ENCODE results near the gene PLEKHA8.
A peak's percentile ranks its signal among the peaks of the same experiment; 100 is the strongest.

The PLEKHA8 gene

GRCh38 chr7:30160329-30160728 is 132.1 kb downstream of the PLEKHA8 start:
- no peaks in the 10 kb centered on the region for H3K36me3 ChIP-seq (ENCODE audit: control insufficient read depth in 1 of 2, insufficient read depth in 2 of 2, low read length in 2 of 2)
- no peaks in the 10 kb centered on the region for H3K9me3 ChIP-seq (ENCODE audit: insufficient read depth, low read depth, low read length)
- H3K79me2 ChIP-seq (ENCODE audit: control insufficient read depth, insufficient read depth, low read length, poor library complexity), result no peaks in the 10 kb centered on the region
- no peak overlapping the region for H2BK12ac ChIP-seq (ENCODE audit: low read length)
- H3K27ac ChIP-seq (ENCODE audit: low read depth, low read length), result no peak overlapping the region
- H2AK5ac ChIP-seq (ENCODE audit: low read length), result no peak overlapping the region
- peaks cover 5 to 7% of the 10 kb centered on the region in 2 experiments for H3K4me1 ChIP-seq (ENCODE audit: control insufficient read depth in 1 of 2, insufficient read depth in 2 of 2, low read length in 2 of 2)
- no peak overlapping the region for H2BK5ac ChIP-seq (ENCODE audit: low read depth, low read length, poor library complexity)
- no peak overlapping the region for H4K91ac ChIP-seq (ENCODE audit: low read depth, low read length)
- H2BK120ac ChIP-seq (ENCODE audit: insufficient read depth, low read length, poor library complexity), result no peak overlapping the region
- no peak overlapping the region for H3K4me3 ChIP-seq (ENCODE audit: low read depth, low read length)
- no peak overlapping the region for H3K23ac ChIP-seq (ENCODE audit: low read length)
- H4K12ac ChIP-seq (ENCODE audit: low read depth, low read length), result no peak overlapping the region
- no peak overlapping the region for H3K4me2 ChIP-seq (ENCODE audit: low read length)
- no peak overlapping the region for H3K18ac ChIP-seq (ENCODE audit: low read length)
- no peak overlapping the region for H3K9ac ChIP-seq (ENCODE audit: low read length)
- H3K14ac ChIP-seq (ENCODE audit: low read length), result no peak overlapping the region
- H3K79me1 ChIP-seq (ENCODE audit: low read length), result peaks cover 3% of the 10 kb centered on the region
- DNase-seq, result no peak
- H4K8ac ChIP-seq (ENCODE audit: low read depth, low read length), result no peak overlapping the region
- H3K4ac ChIP-seq (ENCODE audit: low read depth, low read length), result no peak overlapping the region
- no peaks in the 10 kb centered on the region for H3K27me3 ChIP-seq (ENCODE audit: insufficient read depth, low read length)
- 100% methylated on average over 1 of the region's 2 CpGs for WGBS (ENCODE audit: extremely low coverage, insufficient coverage, insufficient read length)
- no peak overlapping the region for H2AFZ ChIP-seq (ENCODE audit: insufficient read depth, low read length, poor library complexity)

GRCh38 chr7:30162133-30162532 is 133.9 kb downstream of the PLEKHA8 start:
- Histone ChIP-seq H4K8ac (ENCODE audit: low read depth, low read length) (no peak overlapping the region), H3K9me3 (ENCODE audit: insufficient read depth, low read depth, low read length) (no peaks in the 10 kb centered on the region), H3K9ac (ENCODE audit: low read length) (no peak overlapping the region), H3K27me3 (ENCODE audit: insufficient read depth, low read length) (no peaks in the 10 kb centered on the region), H4K91ac (ENCODE audit: low read depth, low read length) (no peak overlapping the region), H2BK5ac (ENCODE audit: low read depth, low read length, poor library complexity) (no peak overlapping the region), H3K4me2 (ENCODE audit: low read length) (no peak overlapping the region), H2AK5ac (ENCODE audit: low read length) (no peak overlapping the region), H3K14ac (ENCODE audit: low read length) (no peak overlapping the region), H4K12ac (ENCODE audit: low read depth, low read length) (no peak overlapping the region), H3K18ac (ENCODE audit: low read length) (no peak overlapping the region), H2BK12ac (ENCODE audit: low read length) (no peak overlapping the region), H3K4ac (ENCODE audit: low read depth, low read length) (no peak overlapping the region), H3K4me3 (ENCODE audit: low read depth, low read length) (no peak overlapping the region), H3K79me1 (ENCODE audit: low read length) (peaks cover 11% of the 10 kb centered on the region), H3K4me1 (ENCODE audit: control insufficient read depth in 1 of 2, insufficient read depth in 2 of 2, low read length in 2 of 2) (peaks cover 13 to 17% of the 10 kb centered on the region in 2 experiments), H3K36me3 (ENCODE audit: control insufficient read depth in 1 of 2, insufficient read depth in 2 of 2, low read length in 2 of 2) (no peaks in the 10 kb centered on the region), H2AFZ (ENCODE audit: insufficient read depth, low read length, poor library complexity) (no peak overlapping the region), H3K23ac (ENCODE audit: low read length) (no peak overlapping the region), H3K27ac (ENCODE audit: low read depth, low read length) (no peak overlapping the region), H2BK120ac (ENCODE audit: insufficient read depth, low read length, poor library complexity) (no peak overlapping the region), H3K79me2 (ENCODE audit: control insufficient read depth, insufficient read depth, low read length, poor library complexity) (no peaks in the 10 kb centered on the region)
- no peak for DNase-seq
- no CpG with 5 or more reads among the region's 3 CpGs for WGBS (ENCODE audit: extremely low coverage, insufficient coverage, insufficient read length)

GRCh38 chr7:30162622-30163124 is 134.5 kb downstream of the PLEKHA8 start:
- Histone ChIP-seq H3K27ac (ENCODE audit: low read depth, low read length) (no peak overlapping the region), H3K9ac (ENCODE audit: low read length) (no peak overlapping the region), H2AK5ac (ENCODE audit: low read length) (no peak overlapping the region), H3K79me1 (ENCODE audit: low read length) (peaks cover 15% of the 10 kb centered on the region), H2BK12ac (ENCODE audit: low read length) (no peak overlapping the region), H2AFZ (ENCODE audit: insufficient read depth, low read length, poor library complexity) (no peak overlapping the region), H3K36me3 (ENCODE audit: control insufficient read depth in 1 of 2, insufficient read depth in 2 of 2, low read length in 2 of 2) (no peaks in the 10 kb centered on the region), H3K23ac (ENCODE audit: low read length) (no peak overlapping the region), H3K4me3 (ENCODE audit: low read depth, low read length) (no peak overlapping the region), H3K79me2 (ENCODE audit: control insufficient read depth, insufficient read depth, low read length, poor library complexity) (no peaks in the 10 kb centered on the region), H4K8ac (ENCODE audit: low read depth, low read length) (no peak overlapping the region), H2BK120ac (ENCODE audit: insufficient read depth, low read length, poor library complexity) (no peak overlapping the region), H3K27me3 (ENCODE audit: insufficient read depth, low read length) (no peaks in the 10 kb centered on the region), H3K14ac (ENCODE audit: low read length) (no peak overlapping the region), H3K4me1 (ENCODE audit: control insufficient read depth in 1 of 2, insufficient read depth in 2 of 2, low read length in 2 of 2) (peaks cover 17 to 21% of the 10 kb centered on the region in 2 experiments), H2BK5ac (ENCODE audit: low read depth, low read length, poor library complexity) (no peak overlapping the region), H3K9me3 (ENCODE audit: insufficient read depth, low read depth, low read length) (no peaks in the 10 kb centered on the region), H3K4ac (ENCODE audit: low read depth, low read length) (no peak overlapping the region), H4K12ac (ENCODE audit: low read depth, low read length) (no peak overlapping the region), H3K4me2 (ENCODE audit: low read length) (no peak overlapping the region), H4K91ac (ENCODE audit: low read depth, low read length) (no peak overlapping the region), H3K18ac (ENCODE audit: low read length) (no peak overlapping the region)
- peak in 1 of 2 donors; percentile 43 for DNase-seq
- WGBS (ENCODE audit: extremely low coverage, insufficient coverage, insufficient read length), result no CpG with 5 or more reads among the region's 5 CpGs

- no CpG with 5 or more reads among the region's 13 CpGs for WGBS (ENCODE audit: extremely low coverage, insufficient coverage, insufficient read length)
These were observed 135.2 kb downstream of the PLEKHA8 start for GRCh38 chr7:30163231-30163894.

More at GRCh38 chr7:30163231-30163894, 135.2 kb downstream of the PLEKHA8 start:
- H3K18ac ChIP-seq (ENCODE audit: low read length), result no peak overlapping the region
- no peaks in the 10 kb centered on the region for H3K9me3 ChIP-seq (ENCODE audit: insufficient read depth, low read depth, low read length)
- H3K4ac ChIP-seq (ENCODE audit: low read depth, low read length), result no peak overlapping the region
- H3K79me1 ChIP-seq (ENCODE audit: low read length), result peaks cover 17% of the 10 kb centered on the region
- H3K36me3 ChIP-seq (ENCODE audit: control insufficient read depth in 1 of 2, insufficient read depth in 2 of 2, low read length in 2 of 2), result no peaks in the 10 kb centered on the region
- no peak overlapping the region for H3K4me3 ChIP-seq (ENCODE audit: low read depth, low read length)
- H3K4me1 ChIP-seq (ENCODE audit: control insufficient read depth in 1 of 2, insufficient read depth in 2 of 2, low read length in 2 of 2), result peaks cover 19 to 23% of the 10 kb centered on the region in 2 experiments
- H4K91ac ChIP-seq (ENCODE audit: low read depth, low read length), result no peak overlapping the region
- H2AK5ac ChIP-seq (ENCODE audit: low read length), result no peak overlapping the region
- no peak overlapping the region for H2BK5ac ChIP-seq (ENCODE audit: low read depth, low read length, poor library complexity)
- H2BK12ac ChIP-seq (ENCODE audit: low read length), result no peak overlapping the region
- no peak overlapping the region for H2BK120ac ChIP-seq (ENCODE audit: insufficient read depth, low read length, poor library complexity)
- H3K27ac ChIP-seq (ENCODE audit: low read depth, low read length), result no peak overlapping the region
- no peak overlapping the region for H3K4me2 ChIP-seq (ENCODE audit: low read length)
- no peak overlapping the region for H4K12ac ChIP-seq (ENCODE audit: low read depth, low read length)
- H3K79me2 ChIP-seq (ENCODE audit: control insufficient read depth, insufficient read depth, low read length, poor library complexity), result no peaks in the 10 kb centered on the region
- H3K9ac ChIP-seq (ENCODE audit: low read length), result no peak overlapping the region
- H3K23ac ChIP-seq (ENCODE audit: low read length), result no peak overlapping the region
- no peak overlapping the region for H2AFZ ChIP-seq (ENCODE audit: insufficient read depth, low read length, poor library complexity)
- peak in 1 of 2 donors; percentile 27 for DNase-seq
- H3K27me3 ChIP-seq (ENCODE audit: insufficient read depth, low read length), result no peaks in the 10 kb centered on the region
- no peak overlapping the region for H4K8ac ChIP-seq (ENCODE audit: low read depth, low read length)
- H3K14ac ChIP-seq (ENCODE audit: low read length), result no peak overlapping the region
